WTC11 (cell line): Measurements from ENCODE around the gene EDA. TPM values are rescaled to one million over a fixed set of nuclear protein-coding genes. Genes with fewer than 3 reads are reported as not detected.
A peak's percentile ranks its signal among the peaks of the same experiment; 100 is the strongest.

Experiments
- ATAC-seq: fragments of 200-7000 bp; cut with Tn5 transposase; 2 replicates; pipeline ENCODE4 v1.10.0; 2021; ENCODE audit warnings: mild to moderate bottlenecking, moderate library complexity
- CTCF ChIA-PET: fragments of 300-600 bp; sonication (Branson Sonifier 250); formaldehyde crosslinking; loops from one replicate; lab custom pipeline; 2021; ENCODE audit warnings: antibody characterized with exemption; lab: Charles Lee
- POLR2A ChIA-PET: fragments of 350-600 bp; sonication (Branson Sonifier 250); formaldehyde crosslinking; loops from one replicate; lab custom pipeline; 2021; ENCODE audit warnings: antibody characterized with exemption; lab: Charles Lee
- DNase-seq: peaks from one replicate; pipeline ENCODE4 v3.0.0; 2021; ENCODE audit warnings: low spot score
- H3K27ac Mint-ChIP-seq: 2 replicates; pipeline ENCODE4 v1.8.0; 2021; ENCODE audit warnings: mixed read lengths
- H3K27me3 Mint-ChIP-seq: 2 replicates; pipeline ENCODE4 v1.8.0; 2021; ENCODE audit warnings: low read depth, mild to moderate bottlenecking, moderate library complexity, mixed read lengths
- H3K36me3 Mint-ChIP-seq: 2 replicates; pipeline ENCODE4 v1.8.0; 2021; ENCODE audit warnings: mixed read lengths
- H3K4me1 Mint-ChIP-seq: 2 replicates; pipeline ENCODE4 v1.8.0; 2022; ENCODE audit warnings: mixed read lengths
- H3K4me3 Mint-ChIP-seq: 2 replicates; pipeline ENCODE4 v1.8.0; 2021; ENCODE audit warnings: mild to moderate bottlenecking, moderate library complexity, mixed read lengths
- H3K9me3 Mint-ChIP-seq: 2 replicates; pipeline ENCODE4 v1.8.0; 2021; ENCODE audit warnings: mixed read lengths
- ATF1 ChIP-seq: sonication (generic); formaldehyde crosslinking; IDR thresholded peaks from 2 replicates; pipeline ENCODE4 v1.8.1; 2023; ENCODE audit warnings: mild to moderate bottlenecking, moderate library complexity, missing genetic modification reagents
- E2F4 ChIP-seq: sonication (generic); formaldehyde crosslinking; IDR thresholded peaks from 2 replicates; pipeline ENCODE4 v1.8.1; 2022; ENCODE audit warnings: low read depth, mild to moderate bottlenecking, moderate library complexity, missing genetic modification reagents, borderline replicate concordance
- ELF4 ChIP-seq: sonication (generic); formaldehyde crosslinking; IDR thresholded peaks from 2 replicates; pipeline ENCODE4 v1.8.1; 2022; ENCODE audit warnings: low read depth, mild to moderate bottlenecking, moderate library complexity, missing genetic modification reagents
- ESRRA ChIP-seq: sonication (generic); formaldehyde crosslinking; IDR thresholded peaks from 2 replicates; pipeline ENCODE4 v1.8.1; 2022; ENCODE audit warnings: mild to moderate bottlenecking, missing genetic modification reagents, borderline replicate concordance
- GTF2I ChIP-seq: fragments of 250-450 bp; sonication (Bioruptor Pico); conservative IDR thresholded peaks from 2 replicates; pipeline ENCODE4 v1.4.0; 2021; ENCODE audit warnings: mild to moderate bottlenecking
- MYBL2 ChIP-seq: sonication (generic); formaldehyde crosslinking; IDR thresholded peaks from 2 replicates; pipeline ENCODE4 v1.8.1; 2023; ENCODE audit warnings: mild to moderate bottlenecking, moderate library complexity, missing genetic modification reagents
- NR1H2 ChIP-seq: sonication (generic); formaldehyde crosslinking; IDR thresholded peaks from 2 replicates; pipeline ENCODE4 v1.9.0; 2021; ENCODE audit warnings: mild to moderate bottlenecking, moderate library complexity, missing genetic modification reagents
- PREB ChIP-seq: sonication (generic); formaldehyde crosslinking; IDR thresholded peaks from 2 replicates; pipeline ENCODE4 v1.8.1; 2022; ENCODE audit warnings: mild to moderate bottlenecking, missing genetic modification reagents, moderate library complexity, borderline replicate concordance
- SP1 ChIP-seq: sonication (generic); formaldehyde crosslinking; conservative IDR thresholded peaks from 2 replicates; pipeline ENCODE4 v1.8.1; 2022; ENCODE audit warnings: missing genetic modification reagents
- TCF7 ChIP-seq: sonication (generic); formaldehyde crosslinking; IDR thresholded peaks from 2 replicates; pipeline ENCODE4 v1.8.0; 2022; ENCODE audit warnings: mild to moderate bottlenecking, low read depth, missing genetic modification reagents, moderate library complexity
- TEAD1 ChIP-seq: sonication (generic); formaldehyde crosslinking; IDR thresholded peaks from 2 replicates; pipeline ENCODE4 v1.8.0; 2022; ENCODE audit warnings: mild to moderate bottlenecking, missing genetic modification reagents
- ZBTB21 ChIP-seq: sonication (generic); formaldehyde crosslinking; IDR thresholded peaks from 2 replicates; pipeline ENCODE4 v1.8.1; 2023; ENCODE audit warnings: mild to moderate bottlenecking, missing genetic modification reagents, borderline replicate concordance
- ZNF263 ChIP-seq: sonication (generic); formaldehyde crosslinking; IDR thresholded peaks from 2 replicates; pipeline ENCODE4 v1.8.1; 2022; ENCODE audit warnings: low read depth, mild to moderate bottlenecking, moderate library complexity, missing genetic modification reagents
- ZNF317 ChIP-seq: sonication (generic); formaldehyde crosslinking; IDR thresholded peaks from 2 replicates; pipeline ENCODE4 v1.8.1; 2023; ENCODE audit warnings: low read depth, mild to moderate bottlenecking, moderate library complexity, missing genetic modification reagents, borderline replicate concordance
- ZNF512 ChIP-seq: sonication (generic); formaldehyde crosslinking; IDR thresholded peaks from 2 replicates; pipeline ENCODE4 v1.8.1; 2022; ENCODE audit warnings: missing genetic modification reagents, borderline replicate concordance
- total RNA-seq: library from RNA; stranded (reverse); gene quantifications from 3 replicates; pipeline ENCODE4 v1.2.3, GENCODE V29; 2021
- TF ChIP-seq, protein P1 (sequence below): sonication (generic); formaldehyde crosslinking; IDR thresholded peaks from 2 replicates; pipeline ENCODE4 v1.8.0; 2022; ENCODE audit warnings: mild to moderate bottlenecking, missing genetic modification reagents
- TF ChIP-seq, protein P2 (sequence below): sonication (generic); formaldehyde crosslinking; IDR thresholded peaks from 2 replicates; pipeline ENCODE4 v1.8.1; 2023; ENCODE audit warnings: mild to moderate bottlenecking, missing genetic modification reagents, borderline replicate concordance
- TF ChIP-seq, protein P3 (sequence below): sonication (generic); formaldehyde crosslinking; IDR thresholded peaks from 2 replicates; pipeline ENCODE4 v1.8.1; 2023; ENCODE audit warnings: mild to moderate bottlenecking, missing genetic modification reagents, moderate library complexity
- TF ChIP-seq, protein P4 (sequence below): fragments of 250-450 bp; sonication (Bioruptor Pico); IDR thresholded peaks from 2 replicates; pipeline ENCODE4 v1.9.0; 2021; ENCODE audit warnings: mild to moderate bottlenecking

EDA gene
- total RNA-seq, 1 experiment from 2014 or later, result 15.1 TPM

DNA sequence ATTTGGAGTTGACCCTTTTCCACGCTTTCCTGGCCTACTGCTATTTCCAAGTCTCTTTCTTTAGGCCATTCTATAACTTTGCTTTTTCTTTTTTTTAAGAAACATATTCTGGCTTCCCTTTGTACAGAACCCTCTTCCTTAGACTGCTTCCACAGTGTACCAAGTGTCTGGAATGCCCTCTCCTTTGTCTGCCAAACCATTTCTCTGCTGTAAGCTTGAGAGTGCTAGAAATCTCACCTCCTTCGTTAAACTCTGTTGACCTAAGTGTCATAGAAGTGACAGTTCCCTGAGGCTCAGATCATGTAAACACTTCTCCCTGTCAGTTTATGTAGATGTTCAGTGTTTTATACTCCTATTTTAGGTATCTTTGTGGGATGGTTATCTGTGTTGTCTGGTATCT lies 108.4 kb downstream of the EDA start:
- H3K4me3 Mint-ChIP-seq, result no peak overlapping the region
- TF ChIP-seq TEAD1 (CRISPR knock-in tag) (no peak), MYBL2 (CRISPR knock-in tag) (no peak), ATF1 (no peak), ELF4 (CRISPR knock-in tag) (no peak), SP1 (no peak), ZBTB21 (no peak), ZNF263 (no peak), GTF2I (CRISPR knock-in tag) (no peak), NR1H2 (CRISPR knock-in tag) (no peak), PREB (CRISPR knock-in tag) (no peak), TCF7 (CRISPR knock-in tag) (no peak), ESRRA (CRISPR knock-in tag) (no peak)
- TF ChIP-seq, protein P1, sequence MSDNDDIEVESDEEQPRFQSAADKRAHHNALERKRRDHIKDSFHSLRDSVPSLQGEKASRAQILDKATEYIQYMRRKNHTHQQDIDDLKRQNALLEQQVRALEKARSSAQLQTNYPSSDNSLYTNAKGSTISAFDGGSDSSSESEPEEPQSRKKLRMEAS, result no peak
- ChIA-PET CTCF (no interaction called here), POLR2A (no interaction called here)
- H3K9me3 Mint-ChIP-seq, result peaks cover 13% of the 10 kb centered on the region
- peaks cover 11% of the 10 kb centered on the region for H3K4me1 Mint-ChIP-seq
- H3K36me3 Mint-ChIP-seq, result peaks cover 7% of the 10 kb centered on the region
- H3K27ac Mint-ChIP-seq, result no peak overlapping the region
- DNase-seq (no peak), ATAC-seq (no peak)
- H3K27me3 Mint-ChIP-seq, result no peaks in the 10 kb centered on the region

DNA sequence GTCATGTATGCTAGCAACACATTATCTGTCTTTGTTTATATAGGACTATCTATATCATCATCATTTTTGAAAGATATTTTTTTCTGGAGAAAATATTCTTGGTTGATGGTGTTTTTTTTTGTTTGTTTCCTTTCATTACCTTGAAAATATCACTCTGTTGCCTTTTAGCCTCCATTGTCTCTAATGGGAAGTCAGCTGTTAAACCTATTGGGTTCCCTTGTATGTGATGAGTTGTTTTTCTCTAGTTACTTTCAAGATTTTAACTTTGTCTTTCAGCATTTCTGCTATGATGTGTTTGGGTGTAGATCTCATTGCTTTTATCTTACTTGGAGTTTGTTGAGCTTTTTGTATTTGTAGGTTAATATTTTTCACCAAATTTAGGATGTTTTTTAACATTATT lies 124.4 kb downstream of the EDA start:
- TF ChIP-seq NR1H2 (CRISPR knock-in tag) (no peak), ZNF512 (CRISPR knock-in tag) (no peak), ZNF317 (CRISPR knock-in tag) (peak; percentile 93), E2F4 (no peak)
- TF ChIP-seq, protein P2, sequence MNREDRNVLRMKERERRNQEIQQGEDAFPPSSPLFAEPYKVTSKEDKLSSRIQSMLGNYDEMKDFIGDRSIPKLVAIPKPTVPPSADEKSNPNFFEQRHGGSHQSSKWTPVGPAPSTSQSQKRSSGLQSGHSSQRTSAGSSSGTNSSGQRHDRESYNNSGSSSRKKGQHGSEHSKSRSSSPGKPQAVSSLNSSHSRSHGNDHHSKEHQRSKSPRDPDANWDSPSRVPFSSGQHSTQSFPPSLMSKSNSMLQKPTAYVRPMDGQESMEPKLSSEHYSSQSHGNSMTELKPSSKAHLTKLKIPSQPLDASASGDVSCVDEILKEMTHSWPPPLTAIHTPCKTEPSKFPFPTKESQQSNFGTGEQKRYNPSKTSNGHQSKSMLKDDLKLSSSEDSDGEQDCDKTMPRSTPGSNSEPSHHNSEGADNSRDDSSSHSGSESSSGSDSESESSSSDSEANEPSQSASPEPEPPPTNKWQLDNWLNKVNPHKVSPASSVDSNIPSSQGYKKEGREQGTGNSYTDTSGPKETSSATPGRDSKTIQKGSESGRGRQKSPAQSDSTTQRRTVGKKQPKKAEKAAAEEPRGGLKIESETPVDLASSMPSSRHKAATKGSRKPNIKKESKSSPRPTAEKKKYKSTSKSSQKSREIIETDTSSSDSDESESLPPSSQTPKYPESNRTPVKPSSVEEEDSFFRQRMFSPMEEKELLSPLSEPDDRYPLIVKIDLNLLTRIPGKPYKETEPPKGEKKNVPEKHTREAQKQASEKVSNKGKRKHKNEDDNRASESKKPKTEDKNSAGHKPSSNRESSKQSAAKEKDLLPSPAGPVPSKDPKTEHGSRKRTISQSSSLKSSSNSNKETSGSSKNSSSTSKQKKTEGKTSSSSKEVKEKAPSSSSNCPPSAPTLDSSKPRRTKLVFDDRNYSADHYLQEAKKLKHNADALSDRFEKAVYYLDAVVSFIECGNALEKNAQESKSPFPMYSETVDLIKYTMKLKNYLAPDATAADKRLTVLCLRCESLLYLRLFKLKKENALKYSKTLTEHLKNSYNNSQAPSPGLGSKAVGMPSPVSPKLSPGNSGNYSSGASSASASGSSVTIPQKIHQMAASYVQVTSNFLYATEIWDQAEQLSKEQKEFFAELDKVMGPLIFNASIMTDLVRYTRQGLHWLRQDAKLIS, result no peak
- TF ChIP-seq, protein P3, sequence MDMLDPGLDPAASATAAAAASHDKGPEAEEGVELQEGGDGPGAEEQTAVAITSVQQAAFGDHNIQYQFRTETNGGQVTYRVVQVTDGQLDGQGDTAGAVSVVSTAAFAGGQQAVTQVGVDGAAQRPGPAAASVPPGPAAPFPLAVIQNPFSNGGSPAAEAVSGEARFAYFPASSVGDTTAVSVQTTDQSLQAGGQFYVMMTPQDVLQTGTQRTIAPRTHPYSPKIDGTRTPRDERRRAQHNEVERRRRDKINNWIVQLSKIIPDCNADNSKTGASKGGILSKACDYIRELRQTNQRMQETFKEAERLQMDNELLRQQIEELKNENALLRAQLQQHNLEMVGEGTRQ (CRISPR knock-in tag), result no peak
- TF ChIP-seq, protein P4, sequence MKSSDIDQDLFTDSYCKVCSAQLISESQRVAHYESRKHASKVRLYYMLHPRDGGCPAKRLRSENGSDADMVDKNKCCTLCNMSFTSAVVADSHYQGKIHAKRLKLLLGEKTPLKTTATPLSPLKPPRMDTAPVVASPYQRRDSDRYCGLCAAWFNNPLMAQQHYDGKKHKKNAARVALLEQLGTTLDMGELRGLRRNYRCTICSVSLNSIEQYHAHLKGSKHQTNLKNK (CRISPR knock-in tag), result no peak
- peaks cover 15% of the 10 kb centered on the region for H3K9me3 Mint-ChIP-seq
- ATAC-seq (no peak), DNase-seq (no peak)
- POLR2A ChIA-PET, result no interaction called here
- CTCF ChIA-PET, result no interaction called here
- H3K36me3 Mint-ChIP-seq, result peaks cover 14% of the 10 kb centered on the region
- H3K4me3 Mint-ChIP-seq, result no peak overlapping the region
- H3K27me3 Mint-ChIP-seq, result no peaks in the 10 kb centered on the region
- peaks cover 9% of the 10 kb centered on the region for H3K4me1 Mint-ChIP-seq
- no peak overlapping the region for H3K27ac Mint-ChIP-seq
